CD4-positive, alpha-beta T cell treated with Interleukin-6 for 4 hours (primary cell): ENCODE data around the gene BCAP31.
A peak's percentile ranks its signal among the peaks of the same experiment; 100 is the strongest.
"Not testable (repeated sequence)": the region's sequence is repeated elsewhere in the genome, so short reads cannot be mapped to it uniquely, and the experiment has no call there.

Experiments used
- DNase-seq: peaks from one replicate; pipeline ENCODE4 v3.0.0-alpha.2; 2020; ENCODE audit warnings: mixed read lengths

The BCAP31 gene

DNA sequence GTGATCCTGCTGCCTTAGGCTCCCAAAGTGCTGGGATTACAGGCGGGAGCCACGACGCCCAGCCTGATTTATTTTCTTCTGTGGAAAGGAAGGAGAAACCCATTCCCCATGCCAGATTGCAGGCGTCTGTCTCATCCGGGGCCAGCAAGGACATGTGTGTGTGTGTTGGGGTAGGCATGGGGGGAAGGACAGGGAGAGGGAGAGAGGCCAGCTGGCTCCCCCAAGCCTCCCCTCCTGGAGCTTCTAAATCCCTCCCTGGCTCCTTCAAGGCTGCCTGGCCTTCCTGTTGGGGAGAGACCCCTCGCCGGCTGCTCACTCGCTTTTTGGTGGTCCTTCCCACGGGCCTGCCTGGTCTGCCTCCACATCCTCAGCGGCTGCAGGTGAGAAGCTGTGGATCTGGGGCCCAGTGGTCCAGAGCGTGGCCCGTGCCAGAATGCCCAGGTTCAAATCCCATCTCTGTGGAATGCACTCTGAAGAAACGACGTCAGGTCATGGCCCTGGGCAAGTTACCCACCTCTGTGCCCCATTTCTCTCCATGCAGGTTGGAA lies 38.5 kb upstream of the BCAP31 start:
- DNase-seq: no peak

GRCh38 chrX:153761863-153762262 lies 37.7 kb upstream of the BCAP31 start:
- no peak for DNase-seq

GRCh38 chrX:153755136-153755535 lies 30.9 kb upstream of the BCAP31 start:
- DNase-seq: no peak

DNA sequence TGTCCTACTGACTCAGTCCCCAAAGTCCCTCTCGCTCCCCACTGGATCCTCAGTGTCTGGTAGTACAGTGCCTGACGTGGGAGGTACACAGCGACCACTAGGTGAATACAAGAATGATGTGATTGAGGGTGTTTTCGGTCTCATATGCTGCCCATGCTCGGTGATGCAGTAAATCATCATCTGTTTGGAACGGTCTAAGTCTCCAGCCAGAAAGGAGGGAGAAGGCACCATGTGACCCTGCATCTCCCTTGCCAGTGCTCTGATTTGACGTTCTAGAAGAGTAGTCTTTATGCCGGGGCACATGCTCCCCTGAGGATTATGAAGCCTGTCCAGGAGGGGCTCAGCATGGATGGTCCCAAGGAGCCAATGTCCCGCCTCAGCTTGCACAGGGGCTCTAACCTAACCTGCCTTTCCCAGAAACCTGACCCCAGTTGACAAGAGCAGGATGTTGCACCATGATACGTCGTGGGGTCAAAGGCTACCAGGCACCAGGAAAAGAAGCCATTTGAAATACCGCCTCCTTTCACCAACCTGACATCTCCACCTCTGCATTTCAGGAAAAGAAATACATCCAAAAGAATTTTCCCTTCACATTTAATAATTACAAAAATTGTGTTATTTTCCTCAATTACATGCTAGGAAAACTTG lies 26.1 kb upstream of the BCAP31 start:
- no peak for DNase-seq

- not testable (repeated sequence) for DNase-seq
These were observed 24.8 kb upstream of the BCAP31 start for GRCh38 chrX:153749017-153749416.

GRCh38 chrX:153746991-153747390 lies 22.8 kb upstream of the BCAP31 start:
- DNase-seq: not testable (repeated sequence)

GRCh38 chrX:153746359-153746758 lies 22.2 kb upstream of the BCAP31 start:
- no peak for DNase-seq

DNA sequence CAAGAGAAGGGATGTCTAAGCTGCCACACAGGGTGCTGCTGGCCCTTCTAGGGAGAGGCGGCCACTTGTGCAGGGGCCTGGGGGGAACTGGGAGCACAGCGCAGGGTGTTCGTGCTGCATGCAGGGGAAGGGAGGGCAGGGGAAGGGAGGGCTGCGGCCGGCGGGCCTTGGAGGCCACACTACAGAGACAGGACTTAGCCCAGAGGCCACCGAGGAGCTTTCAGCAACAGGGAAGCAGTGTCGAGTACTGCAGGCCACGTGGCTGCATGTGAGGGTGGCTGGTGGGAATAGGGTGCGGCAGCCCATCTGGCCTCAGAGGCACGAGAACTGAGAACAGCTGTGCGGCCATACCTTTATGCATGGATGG lies 20.9 kb upstream of the BCAP31 start:
- DNase-seq: not testable (repeated sequence)

DNA sequence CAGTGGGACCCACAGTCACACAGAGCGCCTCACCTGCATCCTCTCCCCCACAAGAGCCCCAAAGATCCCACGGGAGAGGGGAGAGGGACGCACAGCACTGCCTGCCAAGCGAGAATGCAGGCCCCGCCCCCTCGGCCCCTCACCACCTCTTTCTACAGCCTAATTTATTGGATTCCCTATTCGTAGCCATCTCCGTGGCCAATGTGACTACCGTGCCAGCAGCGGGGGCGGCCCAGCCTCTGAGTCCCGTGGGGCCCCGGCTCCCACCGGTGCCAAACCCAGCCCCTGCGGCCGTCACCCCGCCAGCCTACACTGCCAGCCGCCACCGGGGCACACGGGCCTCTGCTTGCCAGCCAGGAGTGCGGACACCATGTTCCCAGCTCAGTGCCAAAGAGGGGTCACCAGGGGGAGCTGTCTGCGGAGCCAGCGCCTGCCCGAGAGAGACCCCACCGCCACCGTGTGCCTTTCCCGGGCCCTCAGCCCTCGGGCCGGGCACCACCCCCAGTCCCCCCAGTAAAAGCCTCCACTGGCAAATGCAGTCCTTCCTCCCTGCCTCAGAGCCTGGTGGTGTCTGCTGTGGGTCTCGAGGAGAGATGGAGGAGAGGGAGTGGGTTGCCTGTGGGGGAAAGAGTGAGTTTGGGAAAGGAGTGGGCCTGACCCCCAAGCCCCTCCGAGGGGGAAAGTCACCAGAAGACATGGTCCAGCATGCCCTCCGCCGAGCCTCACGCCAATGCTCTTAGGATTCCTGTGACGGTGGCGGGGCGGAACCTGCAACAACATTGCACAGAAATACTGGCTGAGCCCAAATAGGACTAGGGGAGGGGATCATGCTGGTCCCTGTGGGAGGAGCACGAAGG lies 20.3 kb upstream of the BCAP31 start:
- no peak for DNase-seq

- not testable (repeated sequence) for DNase-seq
These were observed 19.5 kb upstream of the BCAP31 start for GRCh38 chrX:153743468-153744209.

DNA sequence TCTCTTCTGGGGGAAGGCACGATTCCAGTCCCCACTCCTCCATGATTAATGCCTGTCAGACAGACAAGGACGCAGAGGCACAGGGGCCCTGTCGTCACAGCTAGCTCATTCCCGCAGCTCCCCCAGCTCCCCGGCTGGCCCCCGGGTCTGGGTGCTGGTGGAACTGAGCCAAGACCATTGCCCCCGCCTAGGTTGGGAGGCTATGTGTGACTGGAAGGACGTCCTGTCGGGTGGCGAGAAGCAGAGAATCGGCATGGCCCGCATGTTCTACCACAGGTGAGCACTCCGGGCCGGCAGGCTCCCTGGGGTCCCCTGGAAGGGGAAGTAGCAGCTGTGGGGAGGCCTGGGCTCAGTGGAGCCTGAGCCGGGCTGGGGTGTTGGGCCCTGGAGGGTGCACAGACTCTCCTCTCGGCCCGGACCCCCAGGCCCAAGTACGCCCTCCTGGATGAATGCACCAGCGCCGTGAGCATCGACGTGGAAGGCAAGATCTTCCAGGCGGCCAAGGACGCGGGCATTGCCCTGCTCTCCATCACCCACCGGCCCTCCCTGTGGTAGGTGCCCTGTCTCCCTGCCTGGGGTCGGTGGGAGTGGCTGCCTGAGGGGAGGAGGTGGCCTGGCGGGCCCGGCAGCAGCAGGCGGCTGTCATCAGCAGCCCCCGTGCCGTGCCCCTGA lies 18.7 kb upstream of the BCAP31 start:
- not testable (repeated sequence) for DNase-seq

GRCh38 chrX:153742111-153742510 lies 17.9 kb upstream of the BCAP31 start:
- DNase-seq: not testable (repeated sequence)

- DNase-seq: no peak
These were observed 17.3 kb upstream of the BCAP31 start for GRCh38 chrX:153741446-153741845.

GRCh38 chrX:153740631-153741222 lies 16.5 kb upstream of the BCAP31 start:
- no peak for DNase-seq

DNA sequence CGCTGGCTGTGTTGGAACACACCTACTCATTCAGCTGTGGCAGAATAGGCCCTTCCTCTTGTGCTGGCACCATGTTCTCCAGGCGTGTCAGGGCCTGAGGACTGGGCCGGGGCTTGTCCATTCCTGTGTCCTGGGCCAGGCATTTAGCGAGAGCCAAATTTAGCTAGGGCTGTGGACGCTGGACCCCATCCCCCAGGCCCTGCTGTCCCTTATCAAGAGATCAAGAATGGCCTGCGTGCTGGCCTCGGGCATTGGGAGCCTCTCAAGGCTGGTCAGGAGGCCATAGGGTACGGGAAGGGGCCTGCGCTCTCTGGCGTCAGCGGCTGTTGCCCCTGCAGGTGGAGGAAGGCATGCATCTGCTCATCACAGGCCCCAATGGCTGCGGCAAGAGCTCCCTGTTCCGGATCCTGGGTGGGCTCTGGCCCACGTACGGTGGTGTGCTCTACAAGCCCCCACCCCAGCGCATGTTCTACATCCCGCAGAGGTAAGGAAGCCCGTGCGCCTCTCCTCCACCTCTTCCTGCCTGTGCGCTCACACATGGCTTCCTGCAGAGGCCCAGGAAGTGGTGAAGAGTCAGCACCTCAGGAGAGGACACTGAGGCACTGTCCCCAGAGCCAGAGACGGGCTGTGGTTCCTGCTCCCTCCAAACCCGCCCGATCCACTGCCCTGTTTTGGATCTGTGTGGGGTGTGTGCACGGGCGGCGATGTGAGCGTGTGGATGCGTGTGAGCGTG lies 15.7 kb upstream of the BCAP31 start:
- DNase-seq: peak; percentile 63

- no peak for DNase-seq
These were observed 13.9 kb upstream of the BCAP31 start for GRCh38 chrX:153738056-153738605.

DNA sequence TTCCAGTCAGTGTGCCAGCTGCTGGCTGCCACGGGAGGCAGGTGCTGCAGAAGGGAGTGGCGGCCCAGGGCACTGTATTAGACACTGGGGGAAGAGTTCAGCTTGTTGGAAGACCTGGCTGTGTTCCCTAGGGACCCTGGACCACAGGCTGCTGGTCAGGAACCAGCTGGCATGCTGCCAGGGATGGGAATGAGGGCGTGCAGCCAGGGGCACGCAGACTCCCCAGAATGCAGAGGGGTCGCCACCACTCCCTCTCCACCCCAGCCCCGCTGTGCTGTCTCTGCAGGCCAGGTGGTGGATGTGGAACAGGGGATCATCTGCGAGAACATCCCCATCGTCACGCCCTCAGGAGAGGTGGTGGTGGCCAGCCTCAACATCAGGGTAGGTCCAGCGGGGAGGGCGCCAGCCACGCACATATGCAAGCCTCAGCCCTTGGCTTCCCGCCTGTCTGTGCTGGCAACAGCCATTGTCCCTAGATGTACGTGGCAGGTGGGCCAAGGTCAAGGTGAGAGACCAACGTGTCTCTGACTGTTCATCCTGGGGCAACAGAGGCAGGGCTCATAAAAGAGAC lies 12.8 kb upstream of the BCAP31 start:
- DNase-seq: no peak

GRCh38 chrX:153736071-153736820 lies 12.1 kb upstream of the BCAP31 start:
- DNase-seq: no peak

DNA sequence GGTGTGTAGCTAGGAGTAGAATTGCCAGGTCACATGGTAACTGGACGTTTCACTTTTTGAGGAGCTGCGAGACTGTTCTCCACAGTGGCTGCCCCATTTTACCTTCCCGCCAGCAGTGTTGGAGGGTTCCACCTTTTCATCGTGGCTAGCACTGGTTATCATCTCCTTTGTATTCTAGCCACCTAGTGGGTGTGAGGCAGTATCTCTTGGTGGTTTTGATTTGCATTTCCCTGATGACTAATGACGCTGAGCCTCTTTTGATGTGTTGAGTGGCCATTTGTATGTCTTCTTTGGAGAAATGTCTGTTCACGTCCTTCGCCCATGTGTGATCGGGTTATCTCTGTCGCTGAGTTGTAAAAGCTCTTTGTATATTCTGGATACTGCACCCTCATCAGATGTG lies 11.1 kb upstream of the BCAP31 start:
- no peak for DNase-seq

DNA sequence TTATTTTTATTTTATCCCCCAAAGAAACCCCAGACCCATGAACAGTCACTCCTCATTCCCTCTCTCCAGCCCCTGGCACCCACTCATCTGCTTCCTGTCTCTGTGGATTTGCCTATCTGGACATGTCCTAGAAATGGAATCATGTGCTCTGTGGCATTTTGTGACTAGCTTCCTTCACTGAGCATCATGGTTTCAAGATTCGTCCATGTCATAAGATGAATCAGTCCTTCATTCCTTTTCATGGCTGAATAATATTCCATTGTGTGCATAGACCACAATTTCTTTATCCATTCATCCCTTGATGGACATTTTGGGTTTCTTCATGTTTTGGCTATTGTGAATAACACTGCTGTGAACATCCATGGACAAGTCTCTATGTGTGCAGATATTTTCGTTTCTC lies 10.7 kb upstream of the BCAP31 start:
- DNase-seq: no peak
